Pons (tissue), 1 donor: ENCODE measurements around the gene PDE4D.
A peak's percentile ranks its signal among the peaks of the same experiment; 100 is the strongest.

Source experiments
- DNase-seq: peaks from one replicate; pipeline ENCODE4 v3.0.0-alpha.2; 2016; ENCODE audit warnings: low spot score

Gene PDE4D

GRCh38 chr5:59654691-59655090 lies 238.8 kb downstream of the PDE4D start:
- no peak for DNase-seq

- no peak for DNase-seq
These were observed 241.1 kb downstream of the PDE4D start for GRCh38 chr5:59652449-59652848.

- DNase-seq = no peak
These were observed 244.3 kb downstream of the PDE4D start for GRCh38 chr5:59648949-59649921.

GRCh38 chr5:59648038-59648831 lies 245.3 kb downstream of the PDE4D start:
- no peak for DNase-seq

- DNase-seq = no peak
These were observed 248.1 kb downstream of the PDE4D start for GRCh38 chr5:59645380-59645779.

GRCh38 chr5:59640411-59640810 lies 253.1 kb downstream of the PDE4D start:
- peak; percentile 11 for DNase-seq

- no peak for DNase-seq
These were observed 255.5 kb downstream of the PDE4D start for GRCh38 chr5:59637884-59638580.

GRCh38 chr5:59629561-59629960 lies 264.0 kb downstream of the PDE4D start:
- no peak for DNase-seq

GRCh38 chr5:59628062-59628828 lies 265.3 kb downstream of the PDE4D start:
- no peak for DNase-seq

- DNase-seq = no peak
These were observed 268.6 kb downstream of the PDE4D start for GRCh38 chr5:59624898-59625297.

- no peak for DNase-seq
These were observed 270.7 kb downstream of the PDE4D start for GRCh38 chr5:59622848-59623247.

GRCh38 chr5:59621477-59621876 lies 272.0 kb downstream of the PDE4D start:
- no peak for DNase-seq

GRCh38 chr5:59620535-59621212 lies 272.9 kb downstream of the PDE4D start:
- DNase-seq = no peak

GRCh38 chr5:59618644-59619043 lies 274.9 kb downstream of the PDE4D start:
- no peak for DNase-seq

- DNase-seq = no peak
These were observed 276.2 kb downstream of the PDE4D start for GRCh38 chr5:59617186-59617771.

GRCh38 chr5:59616413-59616812 lies 277.1 kb downstream of the PDE4D start:
- no peak for DNase-seq

- no peak for DNase-seq
These were observed 278.3 kb downstream of the PDE4D start for GRCh38 chr5:59615272-59615671.

GRCh38 chr5:59609501-59610265 lies 283.8 kb downstream of the PDE4D start:
- DNase-seq = no peak

GRCh38 chr5:59608745-59609144 lies 284.8 kb downstream of the PDE4D start:
- no peak for DNase-seq
